IMR-90 (cell line): ENCODE results near the gene LDLRAD1. TPM values are rescaled to one million over a fixed set of nuclear protein-coding genes. Genes with fewer than 3 reads are reported as not detected.
"Not testable (repeated sequence)": the region's sequence is repeated elsewhere in the genome, so short reads cannot be mapped to it uniquely, and the experiment has no call there.

Experiments
- ATAC-seq: fragments of 200-7000 bp; cut with Tn5 transposase; 2 replicates; pipeline ENCODE4 v1.9.1; 2020; ENCODE audit warnings: low read depth, mild to moderate bottlenecking, moderate library complexity
- BruUV-seq: library from RNA; stranded (reverse); fragments of 400-500 nt; replicated peaks from 2 replicates; lab custom pipeline; 2021; lab: Mats Ljungman, UMichigan
- CTCF ChIA-PET: fragments of 300-600 bp; formaldehyde crosslinking; extraction: SDS; loops from one replicate; lab custom pipeline; 2021; ENCODE audit warnings: antibody characterized with exemption; lab: Yijun Ruan, JAX
- POLR2A ChIA-PET: fragments of 300-600 bp; sonication (Branson Sonifier 250); formaldehyde crosslinking; loops from one replicate; lab custom pipeline; 2022; ENCODE audit warnings: antibody characterized with exemption; ENCODE audit not compliant: unreplicated experiment; lab: Charles Lee
- DNase-seq: peaks from one replicate; pipeline ENCODE4 v3.0.0; 2013
- H2AFZ ChIP-seq: replicated peaks from 2 replicates; pipeline ENCODE3; 2013; ENCODE audit warnings: low read length, mild to moderate bottlenecking; ENCODE audit not compliant: poor library complexity
- H2AK5ac ChIP-seq: 2 replicates; pipeline ENCODE4 v1.6.1; 2013; ENCODE audit warnings: low read depth, low read length, inconsistent platforms
- H2AK9ac ChIP-seq: replicated peaks from 2 replicates; pipeline ENCODE3; 2013; ENCODE audit warnings: mild to moderate bottlenecking, low read depth, low read length, moderate library complexity; ENCODE audit not compliant: poor library complexity
- H2BK120ac ChIP-seq: 2 replicates; pipeline ENCODE4 v1.6.1; 2013; ENCODE audit warnings: low read depth, low read length, inconsistent platforms
- H2BK15ac ChIP-seq: 3 replicates; pipeline ENCODE4 v1.6.1; 2013; ENCODE audit warnings: low read depth, low read length, inconsistent platforms
- H2BK20ac ChIP-seq: 2 replicates; pipeline ENCODE4 v1.6.1; 2013; ENCODE audit warnings: low read depth, mild to moderate bottlenecking, inconsistent platforms, low read length, moderate library complexity
- H2BK5ac ChIP-seq: 2 replicates; pipeline ENCODE4 v1.6.1; 2013; ENCODE audit warnings: mild to moderate bottlenecking, low read depth, low read length, inconsistent platforms; ENCODE audit not compliant: poor library complexity, severe bottlenecking
- H3K14ac ChIP-seq: replicated peaks from 2 replicates; pipeline ENCODE4 v1.6.1; 2013; ENCODE audit warnings: low read depth, low read length, inconsistent platforms
- H3K18ac ChIP-seq: 2 replicates; pipeline ENCODE4 v1.6.1; 2013; ENCODE audit warnings: low read depth, low read length, control low read depth
- H3K23ac ChIP-seq: 2 replicates; pipeline ENCODE4 v1.6.1; 2013; ENCODE audit warnings: low read depth, low read length, inconsistent platforms
- H3K27ac ChIP-seq: 2 replicates; pipeline ENCODE4 v1.5.1; 2013; ENCODE audit warnings: mild to moderate bottlenecking, control low read depth, low read length; ENCODE audit not compliant: insufficient read depth
- H3K27me3 ChIP-seq: 2 replicates; pipeline ENCODE4 v1.6.1; 2013; ENCODE audit warnings: low read length; ENCODE audit not compliant: control insufficient read depth, insufficient read depth
- H3K36me3 ChIP-seq: 2 replicates; pipeline ENCODE4 v1.6.1; 2013; ENCODE audit warnings: low read length, mixed read lengths; ENCODE audit not compliant: control insufficient read depth, insufficient read depth
- H3K4ac ChIP-seq: 2 replicates; pipeline ENCODE4 v1.6.1; 2013; ENCODE audit warnings: low read depth, low read length, inconsistent platforms
- H3K4me1 ChIP-seq: 2 replicates; pipeline ENCODE4 v1.6.1; 2013; ENCODE audit warnings: low read length, mixed read lengths; ENCODE audit not compliant: control insufficient read depth, insufficient read depth
- H3K4me2 ChIP-seq: 2 replicates; pipeline ENCODE4 v1.6.1; 2013; ENCODE audit warnings: low read depth, mild to moderate bottlenecking, control low read depth, low read length, moderate library complexity
- H3K4me3 ChIP-seq: 2 replicates; pipeline ENCODE4 v1.5.1; 2013; ENCODE audit warnings: low read depth, mild to moderate bottlenecking, control low read depth, low read length, moderate library complexity; ENCODE audit not compliant: insufficient read depth
- H3K56ac ChIP-seq: 2 replicates; pipeline ENCODE4 v1.6.1; 2013; ENCODE audit warnings: low read length, inconsistent platforms; ENCODE audit not compliant: insufficient read depth; ENCODE audit errors: extremely low read depth
- H3K79me1 ChIP-seq, 2 experiments: 2 replicates each; pipeline ENCODE4 v1.6.1; 2013; ENCODE audit warnings: low read length in 2 of 2, inconsistent platforms in 1 of 2, low read depth in 1 of 2
- H3K9ac ChIP-seq: 2 replicates; pipeline ENCODE4 v1.6.1; 2013; ENCODE audit warnings: low read depth, low read length, control low read depth
- H3K9me1 ChIP-seq: 2 replicates; pipeline ENCODE4 v1.6.1; 2013; ENCODE audit warnings: low read length, inconsistent platforms; ENCODE audit not compliant: insufficient read depth
- H3K9me3 ChIP-seq: 2 replicates; pipeline ENCODE4 v1.6.1; 2013; ENCODE audit warnings: low read length; ENCODE audit not compliant: control insufficient read depth, insufficient read depth
- H4K20me1 ChIP-seq: 2 replicates; pipeline ENCODE4 v1.6.1; 2013; ENCODE audit warnings: low read length, inconsistent platforms; ENCODE audit not compliant: insufficient read depth
- H4K5ac ChIP-seq: 2 replicates; pipeline ENCODE4 v1.6.1; 2013; ENCODE audit warnings: mild to moderate bottlenecking, low read depth, low read length, control low read depth
- H4K8ac ChIP-seq, 2 experiments: 2 replicates each; pipeline ENCODE4 v1.6.1; 2013; ENCODE audit warnings: low read depth in 2 of 2, low read length in 2 of 2, control low read depth in 1 of 2, inconsistent platforms in 1 of 2
- H4K91ac ChIP-seq: 2 replicates; pipeline ENCODE4 v1.6.1; 2013; ENCODE audit warnings: low read depth, low read length, inconsistent platforms; ENCODE audit not compliant: insufficient read depth
- CEBPB ChIP-seq: IDR thresholded peaks from 2 replicates; pipeline ENCODE4 v1.6.1; 2012; ENCODE audit warnings: low read depth, low read length, improper control_type of control experiment
- RFX5 ChIP-seq: IDR thresholded peaks from 2 replicates; pipeline ENCODE4 v1.8.0; 2012; ENCODE audit warnings: low read depth, mild to moderate bottlenecking, low read length, moderate library complexity
- WGBS, 2 experiments: methylation state at CpG; one replicate each; pipeline versions ENCODE4 v1.1.5 to v1.1.7; 2013; ENCODE audit warnings: missing lambda C conversion rate in 2 of 2; ENCODE audit not compliant: insufficient read length in 1 of 2; ENCODE audit errors: extremely low coverage in 2 of 2; 5-methylcytosine and 5-hydroxymethylcytosine counted together
- dilution Hi-C: fragments of 300-500 bp; cut with HindIII; formaldehyde crosslinking; loops from one replicate; pipeline ENCODE4 v1.14.3; 2018; ENCODE audit warnings: low sequenced_read_pairs; ENCODE audit not compliant: unreplicated experiment
- in situ Hi-C: fragments of 300-500 bp; cut with MboI; formaldehyde crosslinking; loops from 3 replicates; pipeline ENCODE4 v1.14.3; 2019; ENCODE audit warnings: low sequenced_read_pairs, inconsistent platforms, mixed read lengths
- intact Hi-C: fragments of 100-400 bp; cut with micrococcal nuclease; formaldehyde crosslinking; loops from 2 replicates; pipeline ENCODE4 v1.10.0; 2022
- polyA plus RNA-seq, 3 experiments: library from polyadenylated mRNA; depleted of rRNA; stranded (reverse); fragments of >200 nt; gene quantifications; 2 replicates each; pipeline ENCODE4 v1.2.3, GENCODE V29; 2012; ENCODE audit warnings: low replicate concordance in 1 of 3
- total RNA-seq: library from RNA; depleted of rRNA; stranded (reverse); fragments of >200 nt; gene quantifications from 2 replicates; pipeline ENCODE4 v1.2.3, GENCODE V29; 2012

Gene LDLRAD1
- total and polyA plus RNA-seq, 2 of the 4 experiments (the other 2 are of a cell fraction): not detected

DNA sequence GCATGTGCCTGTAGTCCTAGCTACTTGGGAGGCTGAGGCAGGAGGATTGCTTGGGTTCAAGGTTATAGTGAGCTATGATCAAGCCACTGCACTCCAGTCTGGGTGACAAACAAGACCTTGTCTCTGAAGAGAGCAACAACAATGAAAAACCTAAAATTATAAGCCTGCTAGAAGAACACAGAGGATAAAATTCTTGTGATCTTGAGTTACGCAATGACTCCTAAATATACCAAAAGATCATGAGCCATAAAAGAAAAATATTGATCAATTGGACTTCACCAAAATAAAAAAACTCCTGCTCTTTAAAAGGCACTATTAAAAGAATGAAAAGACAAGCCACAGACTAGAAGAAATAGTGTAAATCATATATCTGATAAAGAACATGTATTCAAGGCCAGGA, 22.3 kb downstream of the LDLRAD1 start:
- no peak overlapping the region for H4K91ac ChIP-seq
- H4K20me1 ChIP-seq: no peaks in the 10 kb centered on the region
- H2AFZ ChIP-seq: no peak overlapping the region
- no peak overlapping the region for H3K14ac ChIP-seq
- in situ Hi-C loops: no loop called here
- no peak overlapping the region for H2BK5ac ChIP-seq
- ATAC-seq (no peak), DNase-seq (no peak)
- WGBS, 2 experiments: no CpG with 5 or more reads among the region's 1 CpG
- H2AK9ac ChIP-seq: no peak overlapping the region
- H3K4me3 ChIP-seq: no peak overlapping the region
- H2AK5ac ChIP-seq: no peak overlapping the region
- no peak overlapping the region for H3K4me2 ChIP-seq
- H3K56ac ChIP-seq: no peak overlapping the region
- H2BK15ac ChIP-seq: no peak overlapping the region
- H3K9me3 ChIP-seq: no peaks in the 10 kb centered on the region
- H3K36me3 ChIP-seq: no peaks in the 10 kb centered on the region
- TF ChIP-seq CEBPB (peak; percentile 66), RFX5 (no peak)
- no peak overlapping the region for H3K27ac ChIP-seq
- H3K9me1 ChIP-seq: no peaks in the 10 kb centered on the region
- H3K27me3 ChIP-seq: peaks cover 2% of the 10 kb centered on the region; the same call in 1 of the 2 replicates
- ChIA-PET POLR2A (no interaction called here), CTCF (interaction anchor here (0.6 kb wide), 1 partner anchor 17 kb away, joined by 3 read pairs; no protein-coding TSS in a partner anchor)
- no peak overlapping the region for H3K9ac ChIP-seq
- H3K23ac ChIP-seq: no peak overlapping the region
- H2BK120ac ChIP-seq: no peak overlapping the region
- no peak overlapping the region for H4K8ac ChIP-seq
- no TSS peak for BruUV-seq
- intact Hi-C loops: no loop called here
- H2BK20ac ChIP-seq: no peak overlapping the region
- H3K18ac ChIP-seq: no peak overlapping the region
- no peak overlapping the region for H3K4ac ChIP-seq
- dilution Hi-C loops: no loop called here
- no peak overlapping the region for H4K5ac ChIP-seq
- H3K4me1 ChIP-seq: no peaks in the 10 kb centered on the region
- H3K79me1 ChIP-seq: no peaks in the 10 kb centered on the region

DNA sequence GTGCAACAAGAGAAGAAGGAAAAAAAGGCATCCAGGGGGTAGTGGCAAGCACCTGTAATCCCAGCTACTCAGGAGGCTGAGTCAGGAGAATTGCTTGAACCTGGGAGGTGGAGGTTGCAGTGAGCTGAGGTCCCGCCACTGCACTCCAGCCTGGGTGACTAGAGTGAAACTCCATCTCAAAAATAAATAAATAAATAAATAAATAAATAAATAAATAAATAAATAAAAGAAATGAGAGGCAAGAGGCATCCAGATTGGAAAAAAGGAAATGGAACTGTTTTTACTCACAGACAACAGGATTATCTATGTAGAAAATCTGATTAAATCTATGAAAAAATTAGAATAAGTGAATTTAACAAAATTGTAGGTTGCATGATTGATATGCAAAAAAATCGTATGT, 23.5 kb downstream of the LDLRAD1 start:
- H3K79me1 ChIP-seq, H3K56ac ChIP-seq, H3K14ac ChIP-seq, H2BK120ac ChIP-seq, H3K9me1 ChIP-seq, H3K9me3 ChIP-seq, H3K4ac ChIP-seq, H2AK5ac ChIP-seq, H3K27ac ChIP-seq, POLR2A ChIA-PET, H3K4me2 ChIP-seq, H3K36me3 ChIP-seq, intact Hi-C loops, in situ Hi-C loops, H3K9ac ChIP-seq, H3K18ac ChIP-seq, DNase-seq, H2AK9ac ChIP-seq, H3K4me3 ChIP-seq, H2BK5ac ChIP-seq, CTCF ChIA-PET, ATAC-seq, H3K4me1 ChIP-seq, BruUV-seq, H2AFZ ChIP-seq, H4K5ac ChIP-seq, dilution Hi-C loops, H4K8ac ChIP-seq, H3K27me3 ChIP-seq, H3K23ac ChIP-seq, H2BK15ac ChIP-seq, H4K20me1 ChIP-seq, H4K91ac ChIP-seq, H2BK20ac ChIP-seq: not testable (repeated sequence)
- no CpG with 5 or more reads among the region's 2 CpGs for WGBS, 2 experiments
